Measurements from ENCODE around the gene CPSF2.
"Not testable (repeated sequence)": the region's sequence is repeated elsewhere in the genome, so short reads cannot be mapped to it uniquely, and the experiment has no call there.

CPSF2 gene

DNA sequence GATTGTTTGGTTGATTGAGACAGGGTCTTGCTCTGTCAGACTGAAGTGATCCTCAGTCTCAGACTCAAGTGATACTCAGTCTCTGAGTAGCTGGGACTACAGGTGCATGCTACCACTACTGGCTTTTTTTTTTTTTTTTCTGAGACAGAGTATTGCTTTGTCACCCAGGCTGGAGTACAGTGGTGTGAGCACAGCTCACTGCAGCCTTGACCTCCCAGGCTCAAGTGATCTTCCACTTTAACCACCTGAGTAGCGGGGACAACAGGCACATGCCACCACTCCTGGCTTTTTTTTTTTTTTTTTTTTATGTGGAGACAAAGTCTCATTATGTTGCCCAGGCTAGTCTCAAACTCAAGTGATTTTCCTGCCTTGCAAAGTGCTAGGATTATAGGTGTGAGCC is 31.8 kb downstream of the CPSF2 start:
- FAIRE-seq = no peak
- TF ChIP-seq POLR2AphosphoS5 (IDR thresholded peaks at IDR 0.05; ENCODE audit: low read depth, low read length) = no peak
- no peak for TF ChIP-seq SPI1 (IDR thresholded peaks at IDR 0.05; ENCODE audit: low read depth, low read length)
- no peak for TF ChIP-seq POU2F2 (IDR thresholded peaks at IDR 0.05; ENCODE audit: low read depth, low read length)
- TF ChIP-seq TAF1 (IDR thresholded peaks at IDR 0.05; ENCODE audit: low read depth, low read length) = no peak
- no peak for TF ChIP-seq PAX5 (IDR thresholded peaks at IDR 0.05; ENCODE audit: insufficient read depth, low read length, severe bottlenecking)
- no peak for TF ChIP-seq POLR2A (IDR thresholded peaks at IDR 0.05; ENCODE audit: low read depth, low read length)
- DNase-seq (ENCODE audit: insufficient read length, low spot score) = no peak

DNA sequence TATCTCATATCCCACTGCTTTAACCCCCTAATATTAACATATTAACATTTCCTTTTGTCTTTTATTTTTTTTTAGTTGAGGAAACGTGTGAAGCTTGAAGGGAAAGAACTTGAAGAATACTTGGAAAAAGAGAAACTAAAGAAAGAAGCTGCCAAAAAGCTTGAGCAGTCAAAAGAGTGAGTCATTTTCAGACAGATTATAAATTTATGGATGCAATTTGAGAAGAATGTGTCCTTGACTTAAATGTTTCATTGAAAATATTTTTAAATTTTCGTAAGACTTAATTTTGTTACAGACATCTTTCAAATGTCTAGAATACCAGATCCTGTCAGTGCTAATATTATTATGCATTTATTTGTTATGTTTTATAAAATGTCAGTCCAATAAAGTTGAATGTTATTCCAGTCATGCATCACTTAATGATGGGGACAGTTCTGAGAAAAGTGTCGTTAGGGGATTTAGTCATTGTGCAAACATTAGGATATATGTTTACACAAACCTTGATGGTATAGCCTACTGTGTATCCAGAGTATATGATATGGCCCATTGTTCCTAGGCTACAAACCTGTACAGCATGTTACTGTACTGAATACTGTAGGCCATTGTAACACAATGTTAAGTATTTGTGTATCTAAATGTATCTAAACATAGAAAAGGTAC is 32.6 kb downstream of the CPSF2 start:
- FAIRE-seq (peak; percentile 33), DNase-seq (ENCODE audit: insufficient read length, low spot score) (no peak)
- TF ChIP-seq POLR2AphosphoS5 (IDR thresholded peaks at IDR 0.05; ENCODE audit: low read depth, low read length) (no peak), TAF1 (IDR thresholded peaks at IDR 0.05; ENCODE audit: low read depth, low read length) (no peak), POLR2A (IDR thresholded peaks at IDR 0.05; ENCODE audit: low read depth, low read length) (no peak), POU2F2 (IDR thresholded peaks at IDR 0.05; ENCODE audit: low read depth, low read length) (no peak), PAX5 (IDR thresholded peaks at IDR 0.05; ENCODE audit: insufficient read depth, low read length, severe bottlenecking) (no peak), SPI1 (IDR thresholded peaks at IDR 0.05; ENCODE audit: low read depth, low read length) (no peak)

DNA sequence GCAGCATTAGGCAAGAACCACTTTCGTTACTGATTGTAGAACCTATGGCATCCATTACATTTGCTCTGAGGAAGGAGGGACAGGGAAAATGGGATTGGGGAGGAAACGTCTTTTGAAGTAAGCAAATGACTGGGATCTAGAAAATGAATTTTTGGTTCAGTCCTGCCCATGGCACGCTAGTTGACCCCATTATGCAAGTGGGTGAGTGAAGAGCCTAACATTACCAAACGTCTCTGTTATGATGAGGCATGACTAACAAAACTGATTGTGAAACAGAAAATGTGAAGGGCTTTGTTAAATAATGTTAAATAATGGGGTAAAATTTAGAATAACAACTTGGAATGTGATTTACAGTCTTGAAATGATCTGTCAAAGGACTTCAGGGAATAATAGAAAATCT is 38.9 kb downstream of the CPSF2 start:
- DNase-seq (ENCODE audit: insufficient read length, low spot score) (no peak), FAIRE-seq (no peak)
- TF ChIP-seq PAX5 (IDR thresholded peaks at IDR 0.05; ENCODE audit: insufficient read depth, low read length, severe bottlenecking) = no peak
- TF ChIP-seq POLR2A (IDR thresholded peaks at IDR 0.05; ENCODE audit: low read depth, low read length) = no peak
- TF ChIP-seq TAF1 (IDR thresholded peaks at IDR 0.05; ENCODE audit: low read depth, low read length) = no peak
- no peak for TF ChIP-seq SPI1 (IDR thresholded peaks at IDR 0.05; ENCODE audit: low read depth, low read length)
- no peak for TF ChIP-seq POLR2AphosphoS5 (IDR thresholded peaks at IDR 0.05; ENCODE audit: low read depth, low read length)
- no peak for TF ChIP-seq POU2F2 (IDR thresholded peaks at IDR 0.05; ENCODE audit: low read depth, low read length)

DNA sequence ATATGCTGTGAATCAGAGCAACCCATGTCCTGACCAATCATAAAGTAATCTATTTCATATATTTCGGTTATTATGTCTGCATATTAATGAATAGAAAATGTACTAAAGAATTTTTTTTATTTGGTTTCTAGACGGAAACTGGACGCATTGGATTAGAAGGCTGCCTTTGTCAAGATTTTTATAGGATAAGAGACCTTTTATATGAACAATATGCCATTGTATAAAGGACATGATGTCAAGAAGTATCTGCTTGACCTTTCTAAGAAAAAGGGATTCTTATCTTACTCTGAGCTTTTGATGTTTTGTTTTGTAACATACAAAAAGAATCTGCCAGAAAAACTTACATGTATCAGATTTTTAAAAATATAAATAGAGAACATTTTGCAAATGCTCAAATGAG is 39.8 kb downstream of the CPSF2 start:
- TF ChIP-seq POU2F2 (IDR thresholded peaks at IDR 0.05; ENCODE audit: low read depth, low read length) (no peak), POLR2A (IDR thresholded peaks at IDR 0.05; ENCODE audit: low read depth, low read length) (no peak), SPI1 (IDR thresholded peaks at IDR 0.05; ENCODE audit: low read depth, low read length) (no peak), POLR2AphosphoS5 (IDR thresholded peaks at IDR 0.05; ENCODE audit: low read depth, low read length) (no peak), PAX5 (IDR thresholded peaks at IDR 0.05; ENCODE audit: insufficient read depth, low read length, severe bottlenecking) (no peak), TAF1 (IDR thresholded peaks at IDR 0.05; ENCODE audit: low read depth, low read length) (no peak)
- DNase-seq (ENCODE audit: insufficient read length, low spot score) = no peak
- FAIRE-seq = no peak

DNA sequence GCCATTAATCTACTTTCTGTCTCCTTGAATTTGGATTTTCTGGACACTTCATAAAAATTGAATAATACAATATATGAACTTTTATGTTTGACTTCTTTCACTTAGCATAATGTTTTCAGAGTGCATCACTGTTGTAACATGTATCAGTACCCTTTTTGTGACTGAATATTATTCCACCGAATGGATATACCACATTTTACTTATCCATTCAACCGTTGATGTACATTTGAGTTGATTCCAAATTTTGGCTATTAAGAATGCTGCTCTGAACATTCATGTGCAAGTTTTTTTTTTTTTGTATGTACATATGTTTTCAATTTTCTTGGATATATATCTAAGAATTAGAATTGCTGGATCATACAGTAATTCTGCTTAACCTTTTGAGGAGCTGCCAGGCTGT is 43.2 kb downstream of the CPSF2 start:
- DNase-seq (ENCODE audit: insufficient read length, low spot score) (no peak), FAIRE-seq (no peak)
- TF ChIP-seq POLR2AphosphoS5 (IDR thresholded peaks at IDR 0.05; ENCODE audit: low read depth, low read length) (no peak), TAF1 (IDR thresholded peaks at IDR 0.05; ENCODE audit: low read depth, low read length) (no peak), SPI1 (IDR thresholded peaks at IDR 0.05; ENCODE audit: low read depth, low read length) (no peak), POLR2A (IDR thresholded peaks at IDR 0.05; ENCODE audit: low read depth, low read length) (no peak), PAX5 (IDR thresholded peaks at IDR 0.05; ENCODE audit: insufficient read depth, low read length, severe bottlenecking) (no peak), POU2F2 (IDR thresholded peaks at IDR 0.05; ENCODE audit: low read depth, low read length) (no peak)

DNA sequence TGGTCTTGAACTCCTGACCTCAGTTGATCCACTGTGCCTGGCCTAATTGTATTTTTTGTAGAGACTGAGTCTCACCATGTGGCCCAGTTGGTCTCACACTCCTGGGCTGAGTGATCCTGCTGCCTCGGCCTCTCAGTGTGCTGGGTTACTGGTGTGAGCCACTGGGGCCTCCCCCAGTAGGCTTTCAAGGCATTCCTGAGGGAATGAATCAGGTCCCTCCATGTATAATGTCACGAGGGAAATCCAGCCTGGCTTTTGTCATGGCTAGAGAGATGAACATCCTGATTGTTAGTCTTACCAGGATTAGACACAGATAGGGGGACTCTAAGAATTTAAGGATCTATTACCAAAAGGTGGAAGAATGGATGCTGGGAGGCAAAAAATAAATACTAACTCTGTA is 51.9 kb downstream of the CPSF2 start:
- no peak for FAIRE-seq
- DNase-seq (ENCODE audit: insufficient read length, low spot score) = no peak

DNA sequence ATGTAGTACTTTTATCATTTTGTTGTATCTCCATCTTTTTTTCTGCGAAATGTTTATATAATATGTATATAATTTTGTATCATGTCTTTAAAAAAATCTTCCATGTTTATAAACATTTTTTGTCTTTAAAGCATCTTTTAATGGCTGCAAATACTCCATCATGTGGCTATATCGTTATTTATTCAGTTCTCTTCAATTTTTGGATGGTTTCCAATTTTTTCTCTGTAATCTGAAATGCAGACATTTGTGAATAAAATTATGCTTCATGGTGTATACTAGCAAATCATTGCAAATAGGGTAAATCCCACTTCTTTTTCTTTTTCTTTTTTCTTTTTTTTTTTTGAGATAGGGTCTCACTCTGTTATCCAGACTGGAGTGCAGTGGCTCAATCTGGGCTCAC is 54.0 kb downstream of the CPSF2 start:
- FAIRE-seq (no peak), DNase-seq (ENCODE audit: insufficient read length, low spot score) (no peak)
- TF ChIP-seq POLR2A (IDR thresholded peaks at IDR 0.05; ENCODE audit: low read depth, low read length) = no peak
- no peak for TF ChIP-seq POU2F2 (IDR thresholded peaks at IDR 0.05; ENCODE audit: low read depth, low read length)
- TF ChIP-seq POLR2AphosphoS5 (IDR thresholded peaks at IDR 0.05; ENCODE audit: low read depth, low read length) = no peak
- no peak for TF ChIP-seq TAF1 (IDR thresholded peaks at IDR 0.05; ENCODE audit: low read depth, low read length)
- TF ChIP-seq PAX5 (IDR thresholded peaks at IDR 0.05; ENCODE audit: insufficient read depth, low read length, severe bottlenecking) = no peak
- TF ChIP-seq SPI1 (IDR thresholded peaks at IDR 0.05; ENCODE audit: low read depth, low read length) = no peak

More for the DNA sequence above, 51.9 kb downstream of the CPSF2 start:
- no peak for TF ChIP-seq SPI1 (IDR thresholded peaks at IDR 0.05; ENCODE audit: low read depth, low read length)
- TF ChIP-seq PAX5 (IDR thresholded peaks at IDR 0.05; ENCODE audit: insufficient read depth, low read length, severe bottlenecking) = no peak
- no peak for TF ChIP-seq POLR2A (IDR thresholded peaks at IDR 0.05; ENCODE audit: low read depth, low read length)
- TF ChIP-seq POU2F2 (IDR thresholded peaks at IDR 0.05; ENCODE audit: low read depth, low read length) = no peak
- no peak for TF ChIP-seq POLR2AphosphoS5 (IDR thresholded peaks at IDR 0.05; ENCODE audit: low read depth, low read length)

DNA sequence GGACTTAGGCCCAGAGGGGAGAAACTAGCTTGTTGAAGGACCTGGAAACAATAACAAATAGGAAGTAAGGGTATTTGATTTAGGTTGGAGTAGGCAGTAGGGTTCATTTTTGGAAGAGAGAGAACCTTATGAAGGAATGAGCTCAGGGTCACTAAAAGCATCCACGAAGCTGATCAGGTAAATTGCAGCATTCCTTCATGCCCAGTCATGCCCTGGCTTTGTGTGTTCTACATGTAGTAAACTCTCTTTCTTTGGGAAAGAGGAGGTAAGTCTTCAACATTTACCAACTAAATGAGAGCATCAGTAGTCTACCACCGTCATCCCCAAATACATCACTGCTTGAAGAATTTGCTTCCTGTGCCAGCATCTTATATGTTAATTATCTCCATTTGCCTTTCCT is 54.7 kb downstream of the CPSF2 start:
- DNase-seq (ENCODE audit: insufficient read length, low spot score) (no peak), FAIRE-seq (no peak)
- TF ChIP-seq POU2F2 (IDR thresholded peaks at IDR 0.05; ENCODE audit: low read depth, low read length) (no peak), TAF1 (IDR thresholded peaks at IDR 0.05; ENCODE audit: low read depth, low read length) (no peak), POLR2A (IDR thresholded peaks at IDR 0.05; ENCODE audit: low read depth, low read length) (no peak), POLR2AphosphoS5 (IDR thresholded peaks at IDR 0.05; ENCODE audit: low read depth, low read length) (no peak), PAX5 (IDR thresholded peaks at IDR 0.05; ENCODE audit: insufficient read depth, low read length, severe bottlenecking) (no peak)

DNA sequence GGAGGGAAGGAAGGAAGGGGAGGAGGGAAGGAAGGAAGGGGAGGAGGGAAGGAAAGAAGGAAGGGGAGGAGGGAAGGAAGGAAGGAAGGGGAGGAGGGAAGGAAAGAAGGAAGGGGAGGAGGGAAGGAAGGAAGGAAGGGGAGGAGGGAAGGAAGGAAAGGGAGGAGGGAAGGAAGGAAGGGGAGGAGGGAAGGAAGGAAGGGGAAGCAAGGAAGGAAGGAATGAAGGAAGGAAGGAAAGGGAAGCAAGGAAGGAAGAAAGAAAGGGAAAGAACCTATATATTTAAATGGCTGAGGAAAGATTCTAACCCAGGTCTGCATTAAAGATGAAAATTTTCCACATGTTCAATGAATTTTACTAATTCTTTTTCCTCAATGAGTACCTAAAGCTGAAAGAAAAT is 57.4 kb downstream of the CPSF2 start:
- not testable (repeated sequence) for FAIRE-seq; DNase-seq (ENCODE audit: insufficient read length, low spot score)

DNA sequence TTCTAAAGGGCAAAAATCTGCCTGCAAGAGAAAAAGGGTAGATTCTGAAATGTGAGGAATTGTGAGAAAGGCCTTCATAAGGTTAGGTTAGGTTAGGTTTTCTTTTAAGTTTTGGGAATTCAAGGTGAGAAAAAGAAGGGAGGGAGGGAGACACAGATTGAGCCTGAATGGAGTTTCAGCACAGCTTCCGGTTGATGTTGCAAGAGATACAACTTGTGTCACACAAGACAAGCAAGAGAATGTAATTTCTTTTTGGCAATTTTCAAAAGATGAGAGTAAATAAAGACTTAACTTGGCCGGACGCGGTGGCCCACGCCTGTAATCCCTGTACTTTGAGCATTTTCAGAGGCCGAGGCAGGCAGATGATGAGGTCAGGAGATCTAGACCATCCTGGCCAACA is 63.8 kb downstream of the CPSF2 start:
- no peak for FAIRE-seq
- no peak for DNase-seq (ENCODE audit: insufficient read length, low spot score)
- TF ChIP-seq POLR2A (IDR thresholded peaks at IDR 0.05; ENCODE audit: low read depth, low read length) = no peak
- TF ChIP-seq TAF1 (IDR thresholded peaks at IDR 0.05; ENCODE audit: low read depth, low read length) = no peak
- no peak for TF ChIP-seq PAX5 (IDR thresholded peaks at IDR 0.05; ENCODE audit: insufficient read depth, low read length, severe bottlenecking)
- TF ChIP-seq POLR2AphosphoS5 (IDR thresholded peaks at IDR 0.05; ENCODE audit: low read depth, low read length) = no peak
- no peak for TF ChIP-seq SPI1 (IDR thresholded peaks at IDR 0.05; ENCODE audit: low read depth, low read length)
- no peak for TF ChIP-seq POU2F2 (IDR thresholded peaks at IDR 0.05; ENCODE audit: low read depth, low read length)

DNA sequence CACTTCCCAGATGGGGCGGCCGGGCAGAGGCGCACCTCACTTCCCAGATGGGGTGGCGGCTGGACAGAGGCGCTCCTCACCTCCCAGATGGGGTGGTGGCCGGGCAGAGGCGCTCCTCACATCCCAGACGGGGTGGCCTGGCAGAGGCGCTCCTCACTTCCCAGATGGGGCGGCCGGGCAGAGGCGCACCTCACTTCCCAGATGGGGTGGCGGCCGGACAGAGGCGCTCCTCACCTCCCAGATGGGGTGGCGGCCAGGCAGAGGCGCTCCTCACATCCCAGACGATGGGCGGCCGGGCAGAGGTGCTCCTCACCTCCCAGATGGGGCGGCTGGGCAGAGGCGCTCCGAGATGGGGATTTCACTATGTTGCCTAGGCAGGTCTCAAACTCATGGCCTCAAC is 65.8 kb downstream of the CPSF2 start:
- FAIRE-seq; DNase-seq (ENCODE audit: insufficient read length, low spot score): not testable (repeated sequence)

Measured in GM12891 (cell line).